Muscle of leg (tissue), 11 donors: ENCODE data around the gene CCDC33. TPM values are rescaled to one million over a fixed set of nuclear protein-coding genes. Genes with fewer than 3 reads are reported as not detected.

Experiments
- DNase-seq: peaks from one replicate; pipeline ENCODE4 v3.0.0; 2013
- H3K27ac ChIP-seq: one replicate; pipeline ENCODE4 v1.5.1; 2013; ENCODE audit warnings: mild to moderate bottlenecking, low read length, control low read depth
- H3K27me3 ChIP-seq: one replicate; pipeline ENCODE4 v1.6.1; 2013; ENCODE audit warnings: low read length; ENCODE audit not compliant: control insufficient read depth, insufficient read depth
- H3K36me3 ChIP-seq: one replicate; pipeline ENCODE4 v1.6.1; 2013; ENCODE audit warnings: low read length; ENCODE audit not compliant: control insufficient read depth, insufficient read depth
- H3K4me1 ChIP-seq: one replicate; pipeline ENCODE4 v1.6.1; 2013; ENCODE audit warnings: low read length; ENCODE audit not compliant: control insufficient read depth, insufficient read depth
- H3K4me3 ChIP-seq: one replicate; pipeline ENCODE4 v1.5.1; 2013; ENCODE audit warnings: low read length, control low read depth
- H3K9me3 ChIP-seq: replicated peaks from 2 replicates; pipeline ENCODE4 v1.6.1; 2013; ENCODE audit warnings: low read depth, low read length; ENCODE audit not compliant: control insufficient read depth
- WGBS: methylation state at CpG from one replicate; pipeline ENCODE4 v1.1.5; 2013; ENCODE audit warnings: missing lambda C conversion rate; ENCODE audit not compliant: insufficient coverage; 5-methylcytosine and 5-hydroxymethylcytosine counted together
- polyA plus RNA-seq, 8 donors: library from polyadenylated mRNA; unstranded; fragments of 120-200 nt; gene quantifications; one replicate each; pipeline versions ENCODE4 v1.2.1 to v1.2.3, GENCODE V29; 2013; ENCODE audit warnings: inconsistent platforms in 1 of 8, low replicate concordance in 1 of 8; ENCODE audit not compliant: insufficient read length in 8 of 8, insufficient read depth in 1 of 8
- total RNA-seq: library from RNA; stranded (reverse); fragments of 120-200 nt; gene quantifications from one replicate; pipeline ENCODE4 v1.2.4, GENCODE V29; 2013

The CCDC33 gene
- total and polyA plus RNA-seq, 9 donors = 0.04 to 0.36 (median 0.22) TPM; not detected in 3

GRCh38 chr15:74242441-74243185 lies 6.5 kb downstream of the CCDC33 start:
- Histone ChIP-seq H3K27ac (no peak overlapping the region), H3K4me1 (peaks cover 52% of the 10 kb centered on the region), H3K36me3 (no peaks in the 10 kb centered on the region), H3K9me3 (no peaks in the 10 kb centered on the region), H3K27me3 (peaks cover 2% of the 10 kb centered on the region), H3K4me3 (no peak overlapping the region)
- DNase-seq = no peak
- 33% methylated on average over 9 of the region's 11 CpGs for WGBS

- whole genome bisulfite sequencing = 75% methylated on average over 6 of the region's 7 CpGs
- no peak for DNase-seq
- peaks cover 2% of the 10 kb centered on the region for H3K27me3 ChIP-seq
- H3K27ac ChIP-seq = no peak overlapping the region
- H3K4me1 ChIP-seq = peaks cover 52% of the 10 kb centered on the region
- H3K9me3 ChIP-seq = no peaks in the 10 kb centered on the region
- no peaks in the 10 kb centered on the region for H3K36me3 ChIP-seq
- H3K4me3 ChIP-seq = no peak overlapping the region
Measured at GRCh38 chr15:74243431-74243830, 7.3 kb downstream of the CCDC33 start.

GRCh38 chr15:74244822-74245341 lies 8.8 kb downstream of the CCDC33 start:
- no peak overlapping the region for H3K27ac ChIP-seq
- H3K4me1 ChIP-seq = peaks cover 46% of the 10 kb centered on the region
- H3K9me3 ChIP-seq = no peaks in the 10 kb centered on the region
- H3K27me3 ChIP-seq = peaks cover 2% of the 10 kb centered on the region
- 86% methylated on average over 2 of the region's 4 CpGs for WGBS
- no peak for DNase-seq
- no peaks in the 10 kb centered on the region for H3K36me3 ChIP-seq
- H3K4me3 ChIP-seq = no peak overlapping the region

- H3K27me3 ChIP-seq = peaks cover 2% of the 10 kb centered on the region
- no peaks in the 10 kb centered on the region for H3K9me3 ChIP-seq
- peaks cover 46% of the 10 kb centered on the region for H3K4me1 ChIP-seq
- no peaks in the 10 kb centered on the region for H3K36me3 ChIP-seq
- no peak overlapping the region for H3K4me3 ChIP-seq
- peak; percentile 68 for DNase-seq
- no peak overlapping the region for H3K27ac ChIP-seq
- 4% methylated on average over 17 of the region's 36 CpGs for WGBS
Measured at GRCh38 chr15:74245342-74245931, 9.3 kb downstream of the CCDC33 start.

- Histone ChIP-seq H3K4me1 (peaks cover 43% of the 10 kb centered on the region), H3K4me3 (no peak overlapping the region), H3K27me3 (peaks cover 2% of the 10 kb centered on the region), H3K36me3 (no peaks in the 10 kb centered on the region), H3K9me3 (no peaks in the 10 kb centered on the region), H3K27ac (peak overlapping the region; percentile 78)
- 61% methylated on average over 5 of the region's 6 CpGs for WGBS
- peak; percentile 63 for DNase-seq
Measured at GRCh38 chr15:74250266-74250665, 14.1 kb downstream of the CCDC33 start.

- Histone ChIP-seq H3K9me3 (no peaks in the 10 kb centered on the region), H3K27ac (peak overlapping the region; percentile 78), H3K36me3 (no peaks in the 10 kb centered on the region), H3K4me3 (no peak overlapping the region), H3K4me1 (peaks cover 38% of the 10 kb centered on the region), H3K27me3 (no peaks in the 10 kb centered on the region)
- WGBS = 75% methylated on average over 5 of the region's 5 CpGs
- DNase-seq = peak; percentile 84
Measured at GRCh38 chr15:74251131-74251811, 15.1 kb downstream of the CCDC33 start.

- no peak overlapping the region for H3K4me3 ChIP-seq
- no peaks in the 10 kb centered on the region for H3K9me3 ChIP-seq
- 64% methylated on average over 4 of the region's 6 CpGs for WGBS
- H3K4me1 ChIP-seq = peaks cover 38% of the 10 kb centered on the region
- H3K27me3 ChIP-seq = no peaks in the 10 kb centered on the region
- H3K36me3 ChIP-seq = no peaks in the 10 kb centered on the region
- peak; percentile 23 for DNase-seq
- peak overlapping the region; percentile 20 for H3K27ac ChIP-seq
Measured at GRCh38 chr15:74252291-74252690, 16.2 kb downstream of the CCDC33 start.

GRCh38 chr15:74252721-74253120 lies 16.6 kb downstream of the CCDC33 start:
- WGBS = no CpG with 5 or more reads among the region's 1 CpG
- Histone ChIP-seq H3K9me3 (no peaks in the 10 kb centered on the region), H3K27ac (peak overlapping the region; percentile 11), H3K27me3 (peaks cover 2% of the 10 kb centered on the region), H3K4me3 (no peak overlapping the region), H3K4me1 (peaks cover 38% of the 10 kb centered on the region), H3K36me3 (no peaks in the 10 kb centered on the region)
- DNase-seq = peak; percentile 66

- peaks cover 2% of the 10 kb centered on the region for H3K27me3 ChIP-seq
- H3K4me1 ChIP-seq = peaks cover 43% of the 10 kb centered on the region
- 35% methylated on average over 4 of the region's 7 CpGs for WGBS
- peak; percentile 46 for DNase-seq
- H3K9me3 ChIP-seq = no peaks in the 10 kb centered on the region
- peak overlapping the region; percentile 14 for H3K27ac ChIP-seq
- no peaks in the 10 kb centered on the region for H3K36me3 ChIP-seq
- H3K4me3 ChIP-seq = no peak overlapping the region
Measured at GRCh38 chr15:74253211-74253921, 17.2 kb downstream of the CCDC33 start.
